H9 (cell line): ENCODE measurements around the gene SMAD3. TPM values are rescaled to one million over a fixed set of nuclear protein-coding genes. Genes with fewer than 3 reads are reported as not detected.

Source experiments
- DNase-seq: peaks from one replicate; pipeline ENCODE4 v3.0.0-alpha.2; 2017
- H2AFZ ChIP-seq: one replicate; pipeline ENCODE4 v1.6.1; 2013; ENCODE audit warnings: mild to moderate bottlenecking, low read length, control low read depth, moderate library complexity
- H2AK5ac ChIP-seq: 2 replicates; pipeline ENCODE4 v1.6.1; 2013; ENCODE audit warnings: low read length, control low read depth, mixed read lengths; ENCODE audit not compliant: insufficient read length
- H2BK120ac ChIP-seq: one replicate; pipeline ENCODE4 v1.6.1; 2013; ENCODE audit warnings: low read depth, mild to moderate bottlenecking, low read length, control low read depth, inconsistent platforms; ENCODE audit not compliant: poor library complexity, severe bottlenecking
- H2BK12ac ChIP-seq: 2 replicates; pipeline ENCODE4 v1.6.1; 2013; ENCODE audit warnings: low read length, control low read depth, mixed read lengths, low read depth; ENCODE audit not compliant: insufficient read length
- H2BK15ac ChIP-seq: 2 replicates; pipeline ENCODE4 v1.6.1; 2013; ENCODE audit warnings: low read depth, low read length, control low read depth
- H2BK20ac ChIP-seq: one replicate; pipeline ENCODE4 v1.6.1; 2013; ENCODE audit warnings: low read depth, mild to moderate bottlenecking, low read length, control low read depth, inconsistent platforms; ENCODE audit not compliant: poor library complexity, severe bottlenecking
- H2BK5ac ChIP-seq: 2 replicates; pipeline ENCODE4 v1.6.1; 2013; ENCODE audit warnings: low read length, control low read depth, mixed read lengths; ENCODE audit not compliant: insufficient read length
- H3K14ac ChIP-seq: 2 replicates; pipeline ENCODE4 v1.6.1; 2013; ENCODE audit warnings: low read length, control low read depth; ENCODE audit not compliant: insufficient read depth
- H3K18ac ChIP-seq: 2 replicates; pipeline ENCODE4 v1.6.1; 2013; ENCODE audit warnings: low read depth, mild to moderate bottlenecking, mixed read lengths, low read length, control low read depth; ENCODE audit not compliant: insufficient read length
- H3K23ac ChIP-seq: 2 replicates; pipeline ENCODE4 v1.6.1; 2013; ENCODE audit warnings: low read length, control low read depth, mixed read lengths, low read depth; ENCODE audit not compliant: insufficient read length
- H3K23me2 ChIP-seq: 2 replicates; pipeline ENCODE4 v1.6.1; 2013; ENCODE audit warnings: low read depth, mild to moderate bottlenecking, mixed read lengths, low read length, control low read depth; ENCODE audit not compliant: insufficient read length, poor library complexity, severe bottlenecking
- H3K27ac ChIP-seq: 2 replicates; pipeline ENCODE4 v1.5.1; 2013; ENCODE audit warnings: low read length, control low read depth, mixed read lengths, low read depth; ENCODE audit not compliant: insufficient read length
- H3K27me3 ChIP-seq: 2 replicates; pipeline ENCODE4 v1.6.1; 2013; ENCODE audit warnings: low read length, control low read depth, inconsistent platforms; ENCODE audit not compliant: insufficient read depth
- H3K4ac ChIP-seq: 2 replicates; pipeline ENCODE4 v1.6.1; 2013; ENCODE audit warnings: low read depth, mild to moderate bottlenecking, control low read depth, inconsistent platforms, low read length, moderate library complexity
- H3K4me1 ChIP-seq: 2 replicates; pipeline ENCODE4 v1.6.1; 2013; ENCODE audit warnings: low read length, control low read depth, inconsistent platforms; ENCODE audit not compliant: insufficient read depth
- H3K4me2 ChIP-seq: 2 replicates; pipeline ENCODE4 v1.6.1; 2013; ENCODE audit warnings: low read length, control low read depth, mixed read lengths; ENCODE audit not compliant: insufficient read length, insufficient read depth
- H3K56ac ChIP-seq: 2 replicates; pipeline ENCODE4 v1.6.1; 2013; ENCODE audit warnings: low read depth, mild to moderate bottlenecking, mixed read lengths, low read length, control low read depth; ENCODE audit not compliant: insufficient read length
- H3K79me1 ChIP-seq: 2 replicates; pipeline ENCODE4 v1.6.1; 2013; ENCODE audit warnings: low read depth, mild to moderate bottlenecking, moderate library complexity, low read length, control low read depth, inconsistent platforms; ENCODE audit not compliant: insufficient read depth, poor library complexity, severe bottlenecking
- H3K79me2 ChIP-seq: 2 replicates; pipeline ENCODE4 v1.6.1; 2013; ENCODE audit warnings: low read length, control low read depth, inconsistent platforms; ENCODE audit not compliant: insufficient read depth
- H3K9ac ChIP-seq: 2 replicates; pipeline ENCODE4 v1.6.1; 2013; ENCODE audit warnings: low read length, control low read depth, mixed read lengths; ENCODE audit not compliant: insufficient read length; ENCODE audit errors: extremely low read depth
- H3K9me3 ChIP-seq: one replicate; pipeline ENCODE4 v1.6.1; 2013; ENCODE audit warnings: low read depth, low read length, inconsistent platforms; ENCODE audit not compliant: control insufficient read depth
- H3T11ph ChIP-seq: one replicate; pipeline ENCODE4 v1.6.1; 2013; ENCODE audit warnings: mild to moderate bottlenecking, low read length, control low read depth, inconsistent platforms
- H4K20me1 ChIP-seq: one replicate; pipeline ENCODE4 v1.6.1; 2013; ENCODE audit not compliant: control insufficient read depth, insufficient read length, insufficient read depth
- H4K5ac ChIP-seq: 2 replicates; pipeline ENCODE4 v1.6.1; 2013; ENCODE audit warnings: low read depth, mild to moderate bottlenecking, mixed read lengths, low read length, control low read depth; ENCODE audit not compliant: insufficient read length
- H4K8ac ChIP-seq: replicated peaks from 2 replicates; pipeline ENCODE4 v1.6.1; 2013; ENCODE audit warnings: low read length, control low read depth, mixed read lengths, low read depth; ENCODE audit not compliant: insufficient read length
- H4K91ac ChIP-seq: 2 replicates; pipeline ENCODE4 v1.6.1; 2013; ENCODE audit warnings: low read depth, mild to moderate bottlenecking, moderate library complexity, mixed read lengths, low read length, control low read depth; ENCODE audit not compliant: insufficient read length
- H3K27ac Mint-ChIP-seq, 3 experiments: 2 replicates in 2 of 3; 3 replicates in 1 of 3; pipeline ENCODE4 v1.8.0; 2020 to 2021; ENCODE audit warnings: mixed read lengths in 3 of 3, mild to moderate bottlenecking in 1 of 3, moderate library complexity in 1 of 3
- H3K27me3 Mint-ChIP-seq: 2 replicates; pipeline ENCODE4 v1.8.0; 2021; ENCODE audit warnings: low read depth, mild to moderate bottlenecking, moderate library complexity, mixed read lengths
- H3K36me3 Mint-ChIP-seq, 3 experiments: 2 replicates in 2 of 3; 3 replicates in 1 of 3; pipeline ENCODE4 v1.8.0; 2020 to 2021; ENCODE audit warnings: low read depth in 3 of 3, mixed read lengths in 3 of 3; ENCODE audit not compliant: insufficient read depth in 1 of 3
- H3K4me1 Mint-ChIP-seq, 2 experiments: 2 replicates each; pipeline ENCODE4 v1.8.0; 2020; ENCODE audit warnings: mixed read lengths in 2 of 2
- H3K4me3 Mint-ChIP-seq, 2 experiments: 2 replicates in 1 of 2; 3 replicates in 1 of 2; pipeline ENCODE4 v1.8.0; 2020 to 2021; ENCODE audit warnings: mild to moderate bottlenecking in 2 of 2, mixed read lengths in 2 of 2, moderate library complexity in 1 of 2
- H3K9me3 Mint-ChIP-seq, 2 experiments: 2 replicates in 1 of 2; 3 replicates in 1 of 2; pipeline ENCODE4 v1.8.0; 2020; ENCODE audit warnings: mild to moderate bottlenecking in 2 of 2, mixed read lengths in 2 of 2, moderate library complexity in 1 of 2
- CTCF ChIP-seq: fragments of 200-600 bp; sonication (generic); conservative IDR thresholded peaks from 3 replicates; pipeline ENCODE4 v1.8.0; 2021; ENCODE audit warnings: antibody characterized with exemption, mild to moderate bottlenecking
- WGBS: extraction: QIAGEN DNeasy Blood & Tissue Kit; methylation state at CpG from one replicate; pipeline ENCODE4 v1.1.7; 2013; ENCODE audit warnings: missing lambda C conversion rate, low lambda C conversion rate, mixed read lengths; ENCODE audit not compliant: insufficient read length; ENCODE audit errors: extremely low coverage; 5-methylcytosine and 5-hydroxymethylcytosine counted together
- total RNA-seq: library from RNA; stranded (reverse); gene quantifications from 2 replicates; pipeline ENCODE4 v1.2.1, GENCODE V29; 2021

The SMAD3 gene
- total RNA-seq, 1 experiment from 2014 or later = 26.7 TPM

DNA sequence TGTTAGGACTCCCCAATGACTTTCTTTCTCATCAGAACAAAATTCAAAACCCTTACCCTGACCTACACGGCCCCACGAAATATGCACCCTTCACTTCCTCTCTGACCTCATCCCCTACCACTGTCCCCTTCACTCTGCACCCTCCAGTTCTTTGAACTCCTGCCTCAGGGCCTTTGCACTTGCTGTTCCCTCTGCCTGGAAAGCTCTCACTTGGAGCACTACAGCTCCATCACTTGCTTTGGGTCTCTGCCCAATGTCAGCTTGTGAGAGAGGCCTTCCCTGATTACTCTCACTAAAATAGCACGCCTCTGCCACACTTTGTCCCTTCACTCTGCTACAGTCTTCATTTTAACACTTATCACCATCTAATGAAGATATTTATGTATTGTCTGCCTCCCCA, 32.8 kb upstream of the SMAD3 start:
- no peaks in the 10 kb centered on the region; the same call in 1 of the 2 replicates for H3K27me3 ChIP-seq
- Mint-ChIP-seq H3K4me3 (no peak overlapping the region), H3K36me3 (no peaks in the 10 kb centered on the region; a peak in 1 of 7 replicates), H3K27me3 (peaks cover 16% of the 10 kb centered on the region), H3K9me3 (no peaks in the 10 kb centered on the region; a peak in 1 of 5 replicates), H3K27ac (no peak overlapping the region), H3K4me1 (peaks cover 34 to 46% of the 10 kb centered on the region in 2 experiments)
- peaks cover 3% of the 10 kb centered on the region for H3K23me2 ChIP-seq
- no peak overlapping the region for H3K18ac ChIP-seq
- no peak overlapping the region for H4K5ac ChIP-seq
- no peak overlapping the region for H3T11ph ChIP-seq
- H3K9me3 ChIP-seq = no peaks in the 10 kb centered on the region
- H2BK20ac ChIP-seq = no peak overlapping the region
- TF ChIP-seq CTCF = no peak
- DNase-seq = no peak
- no peak overlapping the region for H3K4me2 ChIP-seq
- H2AFZ ChIP-seq = no peak overlapping the region
- H2BK120ac ChIP-seq = no peak overlapping the region
- no peaks in the 10 kb centered on the region for H4K20me1 ChIP-seq
- no peak overlapping the region for H2BK15ac ChIP-seq
- no peak overlapping the region for H3K4ac ChIP-seq
- H3K9ac ChIP-seq = no peak overlapping the region
- no peaks in the 10 kb centered on the region for H3K79me2 ChIP-seq
- H3K79me1 ChIP-seq = no peaks in the 10 kb centered on the region
- H3K23ac ChIP-seq = no peak overlapping the region
- no peak overlapping the region for H3K27ac ChIP-seq
- H3K56ac ChIP-seq = no peak overlapping the region
- H4K91ac ChIP-seq = no peak overlapping the region
- H2BK5ac ChIP-seq = no peak overlapping the region
- WGBS = no CpG with 5 or more reads among the region's 3 CpGs
- no peak overlapping the region for H3K14ac ChIP-seq
- no peak overlapping the region for H2AK5ac ChIP-seq
- H3K4me1 ChIP-seq = peaks cover 16% of the 10 kb centered on the region
- peak overlapping the region; percentile 22 for H2BK12ac ChIP-seq
- no peak overlapping the region for H4K8ac ChIP-seq
